ENCODE data around the gene SAFB2. TPM values are rescaled to one million over a fixed set of nuclear protein-coding genes. Genes with fewer than 3 reads are reported as not detected.

Gene SAFB2
- total RNA-seq, 1 experiment from 2014 or later = 86.9 TPM

DNA sequence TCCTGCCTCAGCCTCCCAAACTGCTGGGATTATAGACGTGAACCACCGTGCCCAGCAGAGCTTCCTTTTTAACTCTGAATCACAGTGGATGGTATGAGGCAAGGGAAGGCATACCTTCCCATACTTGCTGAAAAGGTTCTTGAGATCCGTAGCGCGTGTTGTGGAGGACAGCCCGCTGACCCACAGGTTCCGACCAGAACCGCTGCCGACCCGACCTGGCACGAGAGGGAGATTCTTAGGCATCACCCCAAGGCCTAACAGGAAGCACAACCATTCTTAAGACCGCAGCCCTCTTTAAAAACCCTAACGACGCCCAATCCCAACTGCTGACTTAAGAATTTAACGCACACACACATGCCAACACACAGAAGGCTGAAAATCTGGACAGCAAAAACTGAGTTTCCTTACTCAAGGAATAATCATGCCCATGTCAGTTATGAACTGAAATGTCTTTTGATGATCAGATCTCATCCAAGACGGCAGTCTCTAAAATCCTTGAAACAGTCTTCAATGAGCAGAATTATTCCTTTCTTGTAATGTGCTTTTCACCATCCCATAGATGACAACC lies 12.6 kb downstream of the SAFB2 start:
- Histone ChIP-seq H3K27ac (ENCODE audit: low read depth, low read length) (no peak overlapping the region), H3K27me3 (ENCODE audit: insufficient read depth, low read length) (no peaks in the 10 kb centered on the region), H3K9me3 (ENCODE audit: control insufficient read depth in 1 of 2, insufficient read depth in 1 of 2, low read depth in 1 of 2, low read length in 2 of 2) (no peaks in the 10 kb centered on the region), H3K4me3 (replicated peaks in 1 of 2; ENCODE audit: low read depth in 1 of 2, low read length in 2 of 2) (no peak overlapping the region), H3K36me3 (ENCODE audit: control insufficient read depth in 1 of 2, insufficient read depth in 2 of 2, low read length in 2 of 2) (peaks cover 70 to 75% of the 10 kb centered on the region in 2 experiments), H3K9ac (ENCODE audit: low read length) (no peak overlapping the region), H3K9me2 (ENCODE audit: insufficient read depth) (no peaks in the 10 kb centered on the region), H3K79me2 (ENCODE audit: insufficient read depth, low read length) (peaks cover 81% of the 10 kb centered on the region), H3K4me2 (ENCODE audit: low read length) (no peak overlapping the region), H2AFZ (ENCODE audit: low read depth, low read length, poor library complexity, severe bottlenecking) (no peak overlapping the region), H3K4me1 (ENCODE audit: control insufficient read depth in 1 of 2, insufficient read depth in 2 of 2, low read length in 2 of 2) (no peaks in the 10 kb centered on the region), H4K20me1 (ENCODE audit: insufficient read depth) (0 out of 2 replicates have a peak, but pooled peaks cover 5% of the 10 kb centered on the region)
- ChIA-PET POLR2A (interaction anchor here (1.2 kb wide), 1 partner anchor 13 kb away, joined by 3 read pairs; the partner anchor contains the start of genes SAFB and SAFB2), RAD21 (ENCODE audit: low non-redundant PET in 1 of 2, low total read pairs in 2 of 2, uncharacterized antibody in 2 of 2, unreplicated experiment in 2 of 2) (no interaction called here), CTCF (no interaction called here)
- TF ChIP-seq POLR2A (IDR thresholded peaks at IDR 0.05; ENCODE audit: borderline replicate concordance, extremely low read depth, insufficient read depth, insufficient read length) (no peak), RAD21 (IDR thresholded peaks at IDR 0.05; ENCODE audit: low read depth) (no peak), ZNF274 (IDR thresholded peaks at IDR 0.05; ENCODE audit: low read depth, low read length) (no peak), CBX3 (IDR thresholded peaks at IDR 0.05; ENCODE audit: low read depth) (no peak), SIN3A (IDR thresholded peaks at IDR 0.05; ENCODE audit: low read depth) (no peak), ELF1 (IDR thresholded peaks at IDR 0.05; ENCODE audit: borderline replicate concordance, low read depth) (no peak), EGR1 (IDR thresholded peaks at IDR 0.05; ENCODE audit: low read depth) (no peak), SRF (IDR thresholded peaks at IDR 0.05; ENCODE audit: low read depth) (no peak), POLR2AphosphoS5 (IDR thresholded peaks at IDR 0.05; ENCODE audit: low read depth, low read length) (no peak), ZFX (IDR thresholded peaks at IDR 0.05) (no peak), EZH2 (IDR thresholded peaks at IDR 0.05) (no peak), CEBPB (IDR thresholded peaks at IDR 0.05; ENCODE audit: low read depth) (no peak), EZH2phosphoT487 (IDR thresholded peaks at IDR 0.05; ENCODE audit: borderline replicate concordance) (no peak), TCF7L2 (IDR thresholded peaks at IDR 0.05; ENCODE audit: borderline replicate concordance, extremely low read depth, insufficient read depth, insufficient read length) (no peak), YY1 (IDR thresholded peaks at IDR 0.05; ENCODE audit: extremely low read depth, insufficient replicate concordance, low read depth, low read length) (no peak)
- TF ChIP-seq, protein P1, sequence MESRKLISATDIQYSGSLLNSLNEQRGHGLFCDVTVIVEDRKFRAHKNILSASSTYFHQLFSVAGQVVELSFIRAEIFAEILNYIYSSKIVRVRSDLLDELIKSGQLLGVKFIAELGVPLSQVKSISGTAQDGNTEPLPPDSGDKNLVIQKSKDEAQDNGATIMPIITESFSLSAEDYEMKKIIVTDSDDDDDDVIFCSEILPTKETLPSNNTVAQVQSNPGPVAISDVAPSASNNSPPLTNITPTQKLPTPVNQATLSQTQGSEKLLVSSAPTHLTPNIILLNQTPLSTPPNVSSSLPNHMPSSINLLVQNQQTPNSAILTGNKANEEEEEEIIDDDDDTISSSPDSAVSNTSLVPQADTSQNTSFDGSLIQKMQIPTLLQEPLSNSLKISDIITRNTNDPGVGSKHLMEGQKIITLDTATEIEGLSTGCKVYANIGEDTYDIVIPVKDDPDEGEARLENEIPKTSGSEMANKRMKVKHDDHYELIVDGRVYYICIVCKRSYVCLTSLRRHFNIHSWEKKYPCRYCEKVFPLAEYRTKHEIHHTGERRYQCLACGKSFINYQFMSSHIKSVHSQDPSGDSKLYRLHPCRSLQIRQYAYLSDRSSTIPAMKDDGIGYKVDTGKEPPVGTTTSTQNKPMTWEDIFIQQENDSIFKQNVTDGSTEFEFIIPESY (IDR thresholded peaks at IDR 0.05; ENCODE audit: extremely low read depth, insufficient replicate concordance, low read length) = no peak
- TF ChIP-seq, protein P2, sequence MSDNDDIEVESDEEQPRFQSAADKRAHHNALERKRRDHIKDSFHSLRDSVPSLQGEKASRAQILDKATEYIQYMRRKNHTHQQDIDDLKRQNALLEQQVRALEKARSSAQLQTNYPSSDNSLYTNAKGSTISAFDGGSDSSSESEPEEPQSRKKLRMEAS (IDR thresholded peaks at IDR 0.05) = no peak
- TF ChIP-seq, protein P3, sequence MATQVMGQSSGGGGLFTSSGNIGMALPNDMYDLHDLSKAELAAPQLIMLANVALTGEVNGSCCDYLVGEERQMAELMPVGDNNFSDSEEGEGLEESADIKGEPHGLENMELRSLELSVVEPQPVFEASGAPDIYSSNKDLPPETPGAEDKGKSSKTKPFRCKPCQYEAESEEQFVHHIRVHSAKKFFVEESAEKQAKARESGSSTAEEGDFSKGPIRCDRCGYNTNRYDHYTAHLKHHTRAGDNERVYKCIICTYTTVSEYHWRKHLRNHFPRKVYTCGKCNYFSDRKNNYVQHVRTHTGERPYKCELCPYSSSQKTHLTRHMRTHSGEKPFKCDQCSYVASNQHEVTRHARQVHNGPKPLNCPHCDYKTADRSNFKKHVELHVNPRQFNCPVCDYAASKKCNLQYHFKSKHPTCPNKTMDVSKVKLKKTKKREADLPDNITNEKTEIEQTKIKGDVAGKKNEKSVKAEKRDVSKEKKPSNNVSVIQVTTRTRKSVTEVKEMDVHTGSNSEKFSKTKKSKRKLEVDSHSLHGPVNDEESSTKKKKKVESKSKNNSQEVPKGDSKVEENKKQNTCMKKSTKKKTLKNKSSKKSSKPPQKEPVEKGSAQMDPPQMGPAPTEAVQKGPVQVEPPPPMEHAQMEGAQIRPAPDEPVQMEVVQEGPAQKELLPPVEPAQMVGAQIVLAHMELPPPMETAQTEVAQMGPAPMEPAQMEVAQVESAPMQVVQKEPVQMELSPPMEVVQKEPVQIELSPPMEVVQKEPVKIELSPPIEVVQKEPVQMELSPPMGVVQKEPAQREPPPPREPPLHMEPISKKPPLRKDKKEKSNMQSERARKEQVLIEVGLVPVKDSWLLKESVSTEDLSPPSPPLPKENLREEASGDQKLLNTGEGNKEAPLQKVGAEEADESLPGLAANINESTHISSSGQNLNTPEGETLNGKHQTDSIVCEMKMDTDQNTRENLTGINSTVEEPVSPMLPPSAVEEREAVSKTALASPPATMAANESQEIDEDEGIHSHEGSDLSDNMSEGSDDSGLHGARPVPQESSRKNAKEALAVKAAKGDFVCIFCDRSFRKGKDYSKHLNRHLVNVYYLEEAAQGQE (IDR thresholded peaks at IDR 0.05; ENCODE audit: low read depth) = no peak
- TF ChIP-seq, protein P4, sequence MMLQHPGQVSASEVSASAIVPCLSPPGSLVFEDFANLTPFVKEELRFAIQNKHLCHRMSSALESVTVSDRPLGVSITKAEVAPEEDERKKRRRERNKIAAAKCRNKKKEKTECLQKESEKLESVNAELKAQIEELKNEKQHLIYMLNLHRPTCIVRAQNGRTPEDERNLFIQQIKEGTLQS (IDR thresholded peaks at IDR 0.05) = no peak
- intact Hi-C loops (cut with micrococcal nuclease) = no loop called here
- DNase-seq (ENCODE audit: low read depth, low spot score) (no peak), ATAC-seq (no peak)
- no TSS peak for BruUV-seq (replicated peaks)
